K562 (cell line): ENCODE data around the gene FASTK. TPM values are rescaled to one million over a fixed set of nuclear protein-coding genes. Genes with fewer than 3 reads are reported as not detected.

ENCODE experiments used
- ASH1L ChIP-seq: fragments of 450-650 bp; IDR thresholded peaks from 2 replicates; pipeline ENCODE4 v1.6.1; 2018; ENCODE audit warnings: borderline replicate concordance, mild to moderate bottlenecking, low read depth; ENCODE audit not compliant: partially characterized antibody
- CBX8 ChIP-seq: fragments of 200-600 bp; sonication (generic); IDR thresholded peaks from 2 replicates; pipeline ENCODE4 v1.6.1; 2012; ENCODE audit warnings: borderline replicate concordance, mixed run types, low read depth, mild to moderate bottlenecking, moderate library complexity, mixed read lengths, low read length, control low read depth, inconsistent platforms; ENCODE audit not compliant: poor library complexity, severe bottlenecking; ENCODE audit errors: extremely low read depth
- DLX4 ChIP-seq: fragments of 250-450 bp; sonication (Bioruptor Pico); IDR thresholded peaks from 2 replicates; pipeline ENCODE4 v1.6.1; 2021; ENCODE audit warnings: mild to moderate bottlenecking
- NCOR1 ChIP-seq: fragments of 450-650 bp; IDR thresholded peaks from 2 replicates; pipeline ENCODE4 v1.6.1; 2016; ENCODE audit warnings: mild to moderate bottlenecking, moderate library complexity
- PML ChIP-seq: IDR thresholded peaks from 2 replicates; pipeline ENCODE4 v1.6.1; 2012; ENCODE audit warnings: low read length, inconsistent platforms
- PREB ChIP-seq: sonication (generic); formaldehyde crosslinking; IDR thresholded peaks from 2 replicates; pipeline ENCODE4 v1.8.1; 2023; ENCODE audit warnings: mild to moderate bottlenecking, missing genetic modification reagents
- RREB1 ChIP-seq: fragments of 250-450 bp; sonication (Bioruptor Pico); IDR thresholded peaks from 2 replicates; pipeline ENCODE4 v1.4.0; 2020
- SETDB1 ChIP-seq: IDR thresholded peaks from one replicate; pipeline ENCODE4 v1.6.1; 2012; ENCODE audit warnings: low read length, control low read depth, inconsistent platforms
- TCF3 ChIP-seq: sonication (generic); formaldehyde crosslinking; IDR thresholded peaks from 2 replicates; pipeline ENCODE4 v1.4.0; 2020; ENCODE audit warnings: mild to moderate bottlenecking, missing genetic modification reagents
- TCF7L2 ChIP-seq: fragments of 150-350 bp; IDR thresholded peaks from 2 replicates; pipeline ENCODE4 v1.6.1; 2016; ENCODE audit warnings: low read depth, mild to moderate bottlenecking, low read length, moderate library complexity
- TCFL5 ChIP-seq: fragments of 250-450 bp; sonication (Bioruptor Pico); conservative IDR thresholded peaks from 2 replicates; pipeline ENCODE4 v1.6.1; 2021; ENCODE audit warnings: mild to moderate bottlenecking, moderate library complexity, matching md5 sums
- USF1 ChIP-seq: sonication (generic); formaldehyde crosslinking; IDR thresholded peaks from 2 replicates; pipeline ENCODE4 v1.9.0; 2022; ENCODE audit warnings: mild to moderate bottlenecking, missing genetic modification reagents
- ZEB2 ChIP-seq: fragments of 450-650 bp; IDR thresholded peaks from 2 replicates; pipeline ENCODE4 v1.6.1; 2016
- ZKSCAN3 ChIP-seq: fragments of 250-450 bp; sonication (Bioruptor Pico); IDR thresholded peaks from 2 replicates; pipeline ENCODE4 v1.4.0; 2020
- ZNF277 ChIP-seq: fragments of 250-450 bp; sonication (Bioruptor Pico); IDR thresholded peaks from 2 replicates; pipeline ENCODE4 v1.8.0; 2022; ENCODE audit warnings: inconsistent platforms, mild to moderate bottlenecking, moderate library complexity, borderline replicate concordance
- ZNF79 ChIP-seq: fragments of 250-450 bp; sonication (Bioruptor Pico); IDR thresholded peaks from 2 replicates; pipeline ENCODE4 v1.4.0; 2020; ENCODE audit warnings: low read depth, mild to moderate bottlenecking, moderate library complexity
- polyA plus RNA-seq, 8 experiments: library from polyadenylated mRNA; depleted of rRNA in 4 of 8; stranded (reverse) in 5 of 8; unstranded in 3 of 8; fragments of >200 nt; fragmentation: Nextera tagmentation in 2 of 8; fragmentation: Illumina TruSeq in 1 of 8; extraction: Ambion mirVana in 2 of 8; extraction: Trizol in 1 of 8; gene quantifications; 2 replicates each; pipeline versions ENCODE4 v1.2.1 to v1.2.3, GENCODE V29; 2011 to 2014; ENCODE audit warnings: inconsistent platforms in 1 of 8, missing spikeins in 1 of 8
- total RNA-seq, 7 experiments: library from RNA; depleted of rRNA in 6 of 7; stranded (reverse); fragments of >200 nt in 6 of 7; fragmentation: Illumina TruSeq in 2 of 7; extraction: Trizol in 2 of 7; gene quantifications; 2 replicates each; pipeline versions ENCODE4 v1.2.1 to v1.2.3, GENCODE V29; 2011 to 2021; ENCODE audit warnings: low replicate concordance in 1 of 7

FASTK gene
- total and polyA plus RNA-seq, 9 of the 15 experiments (the other 6 are each of a cell fraction or from before 2014, with no cell fraction given) = 0.51 to 150 (median 48.2) TPM

- TF ChIP-seq PREB (CRISPR knock-in tag) = no peak
- no peak for TF ChIP-seq DLX4
- TF ChIP-seq ZEB2 = no peak
- no peak for TF ChIP-seq RREB1
- TF ChIP-seq SETDB1 = no peak
- TF ChIP-seq TCFL5 (CRISPR knock-in tag) = no peak
- TF ChIP-seq USF1 (CRISPR knock-in tag) = no peak
- TF ChIP-seq ZKSCAN3 = no peak
- TF ChIP-seq ZNF277 = no peak
- TF ChIP-seq CBX8 = no peak
- TF ChIP-seq TCF7L2 = no peak
- 0 out of 2 replicates have a peak, but pooled peaks have one; percentile 0 for TF ChIP-seq TCF3 (CRISPR knock-in tag)
- TF ChIP-seq PML = no peak
- no peak for TF ChIP-seq ASH1L
- TF ChIP-seq NCOR1 = no peak
- TF ChIP-seq ZNF79 (CRISPR knock-in tag) = no peak
Measured at GRCh38 chr7:151087245-151088018, 6.8 kb upstream of the FASTK start (continued).
